HCT116 (cell line): Measurements from ENCODE around the gene HIRIP3. TPM values are rescaled to one million over a fixed set of nuclear protein-coding genes. Genes with fewer than 3 reads are reported as not detected.

Experiments
- ATAC-seq: fragments of 200-7000 bp; cut with Tn5 transposase; 2 replicates; pipeline ENCODE4 v1.9.1; 2020; ENCODE audit warnings: mild to moderate bottlenecking, moderate library complexity
- BruUV-seq: library from RNA; stranded (reverse); fragments of 400-500 nt; replicated peaks from 2 replicates; lab custom pipeline; 2021; lab: Mats Ljungman, UMichigan
- CTCF ChIA-PET: fragments of 300-600 bp; sonication (Branson Sonifier 250); formaldehyde crosslinking; loops from one replicate; lab custom pipeline; 2021; ENCODE audit warnings: antibody characterized with exemption; lab: Charles Lee
- POLR2A ChIA-PET: fragments of 300-600, 350-600 bp; sonication (Branson Sonifier 250); formaldehyde crosslinking; loops from one replicate; lab custom pipeline; 2021; ENCODE audit warnings: antibody characterized with exemption; lab: Charles Lee
- RAD21 ChIA-PET, 2 experiments: fragments of 300-600 bp; sonication (Branson Sonifier 250); formaldehyde crosslinking; loops; one replicate each; lab custom pipeline; 2023; ENCODE audit warnings: low total read pairs in 2 of 2; ENCODE audit not compliant: uncharacterized antibody in 2 of 2, unreplicated experiment in 2 of 2, low non-redundant PET in 1 of 2; lab: Charles Lee
- DNase-seq: peaks from one replicate; pipeline ENCODE4 v3.0.0-alpha.2; 2010; ENCODE audit warnings: low read depth, low spot score
- H2AFZ ChIP-seq: fragments of 200-600 bp; shearing (Covaris generic), sonication (generic); 2 replicates; pipeline ENCODE4 v1.6.1; 2017; ENCODE audit warnings: low read depth, mixed run types, mixed read lengths, antibody characterized with exemption, low read length; ENCODE audit not compliant: poor library complexity, severe bottlenecking
- H3K27ac ChIP-seq: 2 replicates; pipeline ENCODE4 v1.5.1; 2012; ENCODE audit warnings: low read depth, low read length
- H3K27me3 ChIP-seq: fragments of 200-600 bp; sonication (generic); 2 replicates; pipeline ENCODE4 v1.6.1; 2016; ENCODE audit warnings: mixed run types, low read length, mixed read lengths; ENCODE audit not compliant: insufficient read depth
- H3K36me3 ChIP-seq, 2 experiments: fragments of 200-500 bp in 1 of 2; fragments of 200-600 bp in 1 of 2; sonication (Bioruptor generic) in 1 of 2; sonication (generic) in 1 of 2; 2 replicates each; pipeline versions ENCODE4 v1.5.1 to v1.6.1; 2014 to 2016; ENCODE audit warnings: low read length in 2 of 2, inconsistent platforms in 1 of 2, mixed read lengths in 1 of 2, mixed run types in 1 of 2; ENCODE audit not compliant: insufficient read depth in 2 of 2, control insufficient read depth in 1 of 2
- H3K4me1 ChIP-seq, 2 experiments: fragments of 200-600 bp in 1 of 2; sonication (generic) in 1 of 2; 2 replicates each; pipeline versions ENCODE4 v1.5.1 to v1.6.1; 2012 to 2017; ENCODE audit warnings: low read length in 2 of 2, inconsistent platforms in 1 of 2, mild to moderate bottlenecking in 1 of 2, mixed read lengths in 1 of 2, mixed run types in 1 of 2, moderate library complexity in 1 of 2; ENCODE audit not compliant: insufficient read depth in 2 of 2, control insufficient read depth in 1 of 2
- H3K4me2 ChIP-seq: fragments of 200-600 bp; sonication (generic); 2 replicates; pipeline ENCODE4 v1.6.1; 2017; ENCODE audit warnings: mixed run types, low read length, mixed read lengths
- H3K4me3 ChIP-seq, 2 experiments: fragments of 200-600 bp in 1 of 2; sonication (generic) in 1 of 2; replicated peaks in 1 of 2; 2 replicates each; pipeline ENCODE4 v1.5.1; 2011 to 2016; ENCODE audit warnings: low read length in 2 of 2, control low read depth in 1 of 2, low read depth in 1 of 2, mild to moderate bottlenecking in 1 of 2, mixed read lengths in 1 of 2, mixed run types in 1 of 2
- H3K79me2 ChIP-seq: fragments of 200-600 bp; sonication (generic); 2 replicates; pipeline ENCODE4 v1.6.1; 2017; ENCODE audit warnings: mild to moderate bottlenecking, mixed run types, low read length, moderate library complexity, mixed read lengths; ENCODE audit not compliant: insufficient read depth
- H3K9ac ChIP-seq: fragments of 200-600 bp; sonication (generic); 2 replicates; pipeline ENCODE4 v1.6.1; 2016; ENCODE audit warnings: low read length, mixed read lengths
- H3K9me2 ChIP-seq: fragments of 200-600 bp; sonication (generic), shearing (Covaris generic); 2 replicates; pipeline ENCODE4 v1.6.1; 2017; ENCODE audit warnings: mixed run types, mild to moderate bottlenecking, moderate library complexity; ENCODE audit not compliant: insufficient read depth
- H3K9me3 ChIP-seq, 2 experiments: fragments of 200-500 bp in 1 of 2; fragments of 200-600 bp in 1 of 2; sonication (Bioruptor generic) in 1 of 2; sonication (generic) in 1 of 2; 2 replicates each; pipeline ENCODE4 v1.6.1; 2014 to 2017; ENCODE audit warnings: low read length in 2 of 2, mixed read lengths in 2 of 2, inconsistent platforms in 1 of 2, low read depth in 1 of 2, mild to moderate bottlenecking in 1 of 2, mixed run types in 1 of 2, moderate library complexity in 1 of 2; ENCODE audit not compliant: control insufficient read depth in 1 of 2, insufficient read depth in 1 of 2
- H4K20me1 ChIP-seq: fragments of 200-600 bp; sonication (generic), shearing (Covaris generic); 2 replicates; pipeline ENCODE4 v1.6.1; 2017; ENCODE audit warnings: mixed run types, mild to moderate bottlenecking, moderate library complexity; ENCODE audit not compliant: insufficient read depth
- ATF3 ChIP-seq: IDR thresholded peaks from 2 replicates; pipeline ENCODE4 v1.6.1; 2012
- CEBPB ChIP-seq: IDR thresholded peaks from 2 replicates; pipeline ENCODE4 v1.6.1; 2012; ENCODE audit warnings: low read depth
- ELF1 ChIP-seq: IDR thresholded peaks from 2 replicates; pipeline ENCODE4 v1.6.1; 2012; ENCODE audit warnings: low read depth, borderline replicate concordance
- EZH2phosphoT487 ChIP-seq: fragments of 200-600 bp; IDR thresholded peaks from 2 replicates; pipeline ENCODE4 v1.6.1; 2018; ENCODE audit warnings: antibody characterized with exemption, borderline replicate concordance
- JUND ChIP-seq: IDR thresholded peaks from 2 replicates; pipeline ENCODE4 v1.6.1; 2012
- MAX ChIP-seq: IDR thresholded peaks from 2 replicates; pipeline ENCODE4 v1.6.1; 2012
- POLR2AphosphoS5 ChIP-seq: IDR thresholded peaks from 2 replicates; pipeline ENCODE4 v1.6.1; 2011; ENCODE audit warnings: mild to moderate bottlenecking, low read depth, low read length, moderate library complexity
- RAD21 ChIP-seq: IDR thresholded peaks from 2 replicates; pipeline ENCODE4 v1.6.1; 2012; ENCODE audit warnings: low read depth, mild to moderate bottlenecking
- REST ChIP-seq: IDR thresholded peaks from 2 replicates; pipeline ENCODE4 v1.6.1; 2012; ENCODE audit warnings: low read depth
- SIN3A ChIP-seq: IDR thresholded peaks from 2 replicates; pipeline ENCODE4 v1.6.1; 2012; ENCODE audit warnings: low read depth
- ZBTB33 ChIP-seq: IDR thresholded peaks from 2 replicates; pipeline ENCODE4 v1.6.1; 2011; ENCODE audit warnings: mild to moderate bottlenecking, low read length, moderate library complexity; ENCODE audit not compliant: insufficient replicate concordance; ENCODE audit errors: extremely low read depth
- ZNF274 ChIP-seq: fragments of 200-500 bp; sonication (Bioruptor generic); IDR thresholded peaks from 2 replicates; pipeline ENCODE4 v1.6.1; 2014; ENCODE audit warnings: mild to moderate bottlenecking, low read depth, low read length, inconsistent platforms
- intact Hi-C: fragments of 100-400 bp; cut with micrococcal nuclease; formaldehyde crosslinking; loops from 2 replicates; pipeline ENCODE4 v1.10.0; 2022
- total RNA-seq: library from RNA; stranded (reverse); gene quantifications from one replicate; pipeline ENCODE4 v1.2.1, GENCODE V29; 2021; ENCODE audit not compliant: unreplicated experiment

Gene HIRIP3
- total RNA-seq, 1 experiment from 2014 or later = 21.8 TPM

- H4K20me1 ChIP-seq = no peaks in the 10 kb centered on the region
- no TSS peak for BruUV-seq
- peaks cover 61% of the 10 kb centered on the region for H3K79me2 ChIP-seq
- H3K4me1 ChIP-seq = peaks cover 8 to 26% of the 10 kb centered on the region in 2 experiments
- POLR2A ChIA-PET = interaction anchor here (1.0 kb wide), 1 partner anchor 31 kb away, joined by 5 read pairs; no protein-coding TSS in a partner anchor
- peak overlapping the region; percentile 96 to 98; a peak in 2 of 4 replicates for H3K4me3 ChIP-seq
- ATAC-seq (no peak), DNase-seq (no peak)
- CTCF ChIA-PET = interaction anchor here (0.9 to 1.7 kb wide), 2 partner anchors 32 to 275 kb away, joined by 3 to 4 read pairs; no protein-coding TSS in a partner anchor
- no peak overlapping the region for H3K9ac ChIP-seq
- peaks cover 31 to 34% of the 10 kb centered on the region in 2 experiments for H3K36me3 ChIP-seq
- intact Hi-C loops = no loop called here
- no peak overlapping the region; the same call in 1 of the 2 replicates for H3K27ac ChIP-seq
- H3K9me3 ChIP-seq = no peaks in the 10 kb centered on the region; a peak in 1 of 4 replicates
- H3K4me2 ChIP-seq = peak overlapping the region; percentile 95
- no peak for TF ChIP-seq SIN3A
- no peak for TF ChIP-seq ELF1
- no peak for TF ChIP-seq JUND
- TF ChIP-seq ZNF274 = no peak
- TF ChIP-seq RAD21 = no peak
- TF ChIP-seq POLR2AphosphoS5 = no peak
- RAD21 ChIA-PET = no interaction called here
- H2AFZ ChIP-seq = no peak overlapping the region
- no peaks in the 10 kb centered on the region for H3K27me3 ChIP-seq
- no peaks in the 10 kb centered on the region for H3K9me2 ChIP-seq
Observed at GRCh38 chr16:29975811-29976511, 19.5 kb downstream of the HIRIP3 start.

- Histone ChIP-seq H3K36me3 (peaks cover 25 to 27% of the 10 kb centered on the region in 2 experiments), H3K79me2 (peaks cover 57% of the 10 kb centered on the region), H3K4me2 (peak overlapping the region; percentile 95), H3K9me2 (no peaks in the 10 kb centered on the region), H3K27ac (no peak overlapping the region; the same call in 1 of the 2 replicates), H4K20me1 (no peaks in the 10 kb centered on the region), H3K9me3 (no peaks in the 10 kb centered on the region; a peak in 1 of 4 replicates), H3K4me1 (peaks cover 8 to 26% of the 10 kb centered on the region in 2 experiments), H3K27me3 (no peaks in the 10 kb centered on the region), H2AFZ (no peak overlapping the region), H3K4me3 (peak overlapping the region; percentile 96 to 98), H3K9ac (peak overlapping the region; percentile 97)
- ChIA-PET RAD21 (no interaction called here), POLR2A (interaction anchor here (1.0 kb wide), 1 partner anchor 30 kb away, joined by 5 read pairs; no protein-coding TSS in a partner anchor), CTCF (interaction anchor here (0.9 to 1.7 kb wide), 2 partner anchors 31 to 275 kb away, joined by 3 to 4 read pairs; no protein-coding TSS in a partner anchor)
- no peak for DNase-seq
- BruUV-seq = no TSS peak
- no peak for ATAC-seq
- intact Hi-C loops = no loop called here
- no peak for TF ChIP-seq RAD21
- TF ChIP-seq SIN3A = no peak
- no peak for TF ChIP-seq REST
- no peak for TF ChIP-seq ATF3
- no peak for TF ChIP-seq ZBTB33
- TF ChIP-seq MAX = no peak
- TF ChIP-seq EZH2phosphoT487 = no peak
- TF ChIP-seq ELF1 = no peak
- no peak for TF ChIP-seq CEBPB
Observed at GRCh38 chr16:29975134-29975538, 20.3 kb downstream of the HIRIP3 start.
